GM23338 (cell line): ENCODE results near the gene CCNB1. TPM values are rescaled to one million over a fixed set of nuclear protein-coding genes. Genes with fewer than 3 reads are reported as not detected.

Source experiments
- ATAC-seq: fragments of 200-7000 bp; cut with Tn5 transposase; 3 replicates; pipeline ENCODE4 v1.9.1; 2020
- DNase-seq: peaks from one replicate; pipeline ENCODE4 v3.0.0-alpha.2; 2015; ENCODE audit warnings: low spot score
- H2AFZ ChIP-seq: fragments of 200-600 bp; sonication (generic); 2 replicates; pipeline ENCODE4 v1.8.0; 2016; ENCODE audit warnings: antibody characterized with exemption, mild to moderate bottlenecking, moderate library complexity
- H3F3A ChIP-seq: fragments of 200-600 bp; sonication (generic); replicated peaks from 2 replicates; pipeline ENCODE4 v1.8.0; 2017; ENCODE audit warnings: antibody characterized with exemption, mixed run types, low read depth
- H3K27ac ChIP-seq: fragments of 200-600 bp; sonication (generic); 2 replicates; pipeline ENCODE4 v1.6.1; 2016; ENCODE audit warnings: low read depth
- H3K27me3 ChIP-seq: fragments of 200-600 bp; sonication (generic); 2 replicates; pipeline ENCODE4 v1.8.0; 2016; ENCODE audit warnings: mild to moderate bottlenecking, mixed run types, moderate library complexity; ENCODE audit not compliant: insufficient read depth
- H3K36me3 ChIP-seq: fragments of 200-600 bp; sonication (generic); 2 replicates; pipeline ENCODE4 v1.8.0; 2016; ENCODE audit warnings: mild to moderate bottlenecking; ENCODE audit not compliant: insufficient read depth
- H3K4me1 ChIP-seq: fragments of 200-600 bp; sonication (generic); 2 replicates; pipeline ENCODE4 v1.8.0; 2016; ENCODE audit warnings: mild to moderate bottlenecking, moderate library complexity; ENCODE audit not compliant: insufficient read depth
- H3K4me2 ChIP-seq: fragments of 200-600 bp; sonication (generic); 2 replicates; pipeline ENCODE4 v1.7.1; 2017; ENCODE audit warnings: mixed run types
- H3K4me3 ChIP-seq: fragments of 200-600 bp; sonication (generic); 2 replicates; pipeline ENCODE4 v1.6.1; 2016; ENCODE audit warnings: mixed run types
- H3K79me2 ChIP-seq: fragments of 200-600 bp; sonication (generic); replicated peaks from 2 replicates; pipeline ENCODE4 v1.8.0; 2017; ENCODE audit warnings: mild to moderate bottlenecking; ENCODE audit not compliant: insufficient read depth
- H3K9me2 ChIP-seq: fragments of 200-600 bp; sonication (generic); 2 replicates; pipeline ENCODE4 v1.8.0; 2017; ENCODE audit not compliant: insufficient read depth
- H4K20me1 ChIP-seq: fragments of 200-600 bp; sonication (generic); replicated peaks from 2 replicates; pipeline ENCODE4 v1.8.0; 2017; ENCODE audit warnings: mild to moderate bottlenecking; ENCODE audit not compliant: insufficient read depth
- H3K27ac Mint-ChIP-seq: 2 replicates; pipeline ENCODE4 v1.8.0; 2020; ENCODE audit warnings: inconsistent platforms, mild to moderate bottlenecking, moderate library complexity, mixed read lengths
- H3K27me3 Mint-ChIP-seq: 3 replicates; pipeline ENCODE4 v1.8.0; 2022; ENCODE audit warnings: low read depth, mild to moderate bottlenecking, moderate library complexity, mixed read lengths, inconsistent platforms; ENCODE audit not compliant: insufficient read depth, poor library complexity
- H3K36me3 Mint-ChIP-seq: 3 replicates; pipeline ENCODE4 v1.8.0; 2021; ENCODE audit warnings: low read depth, mild to moderate bottlenecking, inconsistent platforms, moderate library complexity, mixed read lengths
- H3K4me1 Mint-ChIP-seq: 3 replicates; pipeline ENCODE4 v1.8.0; 2020; ENCODE audit warnings: mild to moderate bottlenecking, inconsistent platforms, mixed read lengths
- H3K4me3 Mint-ChIP-seq: 3 replicates; pipeline ENCODE4 v1.8.0; 2021; ENCODE audit warnings: moderate library complexity, mild to moderate bottlenecking, inconsistent platforms, mixed read lengths
- H3K9me3 Mint-ChIP-seq: 3 replicates; pipeline ENCODE4 v1.8.0; 2020; ENCODE audit warnings: moderate library complexity, mild to moderate bottlenecking, inconsistent platforms, mixed read lengths
- CREB1 ChIP-seq: fragments of 250-450 bp; sonication (Bioruptor Pico); IDR thresholded peaks from 2 replicates; pipeline ENCODE4 v1.5.0; 2020; ENCODE audit warnings: low read depth, mild to moderate bottlenecking, moderate library complexity
- CTCF ChIP-seq, 2 experiments: fragments of 200-600 bp in 1 of 2; sonication (generic) in 1 of 2; conservative IDR thresholded peaks; 2 replicates each; pipeline versions ENCODE4 v1.5.1 to v1.6.1; 2016 to 2017; ENCODE audit warnings: antibody characterized with exemption in 2 of 2, low read depth in 2 of 2, mild to moderate bottlenecking in 2 of 2, moderate library complexity in 1 of 2
- ETS1 ChIP-seq: IDR thresholded peaks from 2 replicates; pipeline ENCODE4 v1.6.1; 2016; ENCODE audit warnings: antibody characterized with exemption
- EZH2 ChIP-seq: fragments of 200-600 bp; sonication (generic); IDR thresholded peaks from one replicate; pipeline ENCODE4 v1.8.0; 2017; ENCODE audit warnings: antibody characterized with exemption, mild to moderate bottlenecking, low read depth; ENCODE audit not compliant: unreplicated experiment
- EZH2phosphoT487 ChIP-seq: fragments of 200-600 bp; sonication (generic); IDR thresholded peaks from one replicate; pipeline ENCODE4 v1.8.1; 2018; ENCODE audit warnings: antibody characterized with exemption; ENCODE audit not compliant: unreplicated experiment
- JUNB ChIP-seq: IDR thresholded peaks from one replicate; pipeline ENCODE4 v1.6.1; 2016; ENCODE audit warnings: antibody characterized with exemption; ENCODE audit not compliant: unreplicated experiment
- NANOG ChIP-seq: IDR thresholded peaks from 2 replicates; pipeline ENCODE4 v1.6.1; 2016; ENCODE audit warnings: antibody characterized with exemption, borderline replicate concordance
- POLR2AphosphoS5 ChIP-seq: IDR thresholded peaks from 2 replicates; pipeline ENCODE4 v1.6.1; 2016; ENCODE audit warnings: antibody characterized with exemption, low read depth
- REST ChIP-seq: IDR thresholded peaks from one replicate; pipeline ENCODE4 v1.6.1; 2018; ENCODE audit warnings: antibody characterized with exemption; ENCODE audit not compliant: unreplicated experiment
- STAT1 ChIP-seq: IDR thresholded peaks from one replicate; pipeline ENCODE4 v1.6.1; 2016; ENCODE audit warnings: antibody characterized with exemption; ENCODE audit not compliant: unreplicated experiment
- ZNF114 ChIP-seq: fragments of 250-450 bp; sonication (Bioruptor Pico); IDR thresholded peaks from 2 replicates; pipeline ENCODE4 v1.5.0; 2020; ENCODE audit warnings: mild to moderate bottlenecking, moderate library complexity
- ZNF331 ChIP-seq: fragments of 250-450 bp; sonication (Bioruptor Pico); IDR thresholded peaks from 2 replicates; pipeline ENCODE4 v1.5.0; 2020; ENCODE audit warnings: low read depth, mild to moderate bottlenecking, moderate library complexity
- ZNF462 ChIP-seq: fragments of 250-450 bp; sonication (Bioruptor Pico); IDR thresholded peaks from 2 replicates; pipeline ENCODE4 v1.5.0; 2020; ENCODE audit warnings: mild to moderate bottlenecking, moderate library complexity
- polyA plus RNA-seq: library from polyadenylated mRNA; unstranded; fragments of >200 nt; fragmentation: Nextera tagmentation; extraction: Ambion mirVana; gene quantifications from 2 replicates; pipeline ENCODE4 v1.2.1, GENCODE V29; 2016
- total RNA-seq: library from RNA; depleted of rRNA; stranded (reverse); fragments of >200 nt; shearing (Covaris generic); gene quantifications from 2 replicates; pipeline ENCODE4 v1.2.3, GENCODE V29; 2014

CCNB1 gene
- total and polyA plus RNA-seq, 2 experiments from 2014 or later = 273 to 400 TPM

GRCh38 chr5:69206528-69207190 lies 39.7 kb downstream of the CCNB1 start:
- Histone ChIP-seq H3K4me2 (no peak overlapping the region), H4K20me1 (0 out of 2 replicates have a peak, but pooled peaks cover under 1% of the 10 kb centered on the region), H2AFZ (no peak overlapping the region), H3K9me2 (no peaks in the 10 kb centered on the region), H3K79me2 (no peaks in the 10 kb centered on the region), H3K4me3 (no peak overlapping the region), H3K36me3 (peaks cover 11% of the 10 kb centered on the region), H3K4me1 (no peaks in the 10 kb centered on the region), H3F3A (no peaks in the 10 kb centered on the region), H3K27ac (no peak overlapping the region), H3K27me3 (no peaks in the 10 kb centered on the region)
- TF ChIP-seq STAT1 (no peak), ZNF114 (CRISPR knock-in tag) (no peak), POLR2AphosphoS5 (no peak), NANOG (no peak), REST (no peak), EZH2phosphoT487 (no peak), ZNF462 (CRISPR knock-in tag) (no peak), EZH2 (no peak), ETS1 (no peak), JUNB (no peak), ZNF331 (no peak), CREB1 (CRISPR knock-in tag) (no peak), CTCF (conservative IDR thresholded peaks at IDR 0.05; ENCODE audit: low read depth in 2 of 2) (no peak)
- Mint-ChIP-seq H3K4me1 (no peaks in the 10 kb centered on the region), H3K9me3 (no peaks in the 10 kb centered on the region), H3K36me3 (peaks cover 72% of the 10 kb centered on the region), H3K4me3 (no peak overlapping the region), H3K27me3 (peaks cover 5% of the 10 kb centered on the region), H3K27ac (no peak overlapping the region)
- no peak for DNase-seq
- no peak for ATAC-seq
